HS-5 (cell line): ENCODE results near the gene TDRD12.
"Not testable (repeated sequence)": the region's sequence is repeated elsewhere in the genome, so short reads cannot be mapped to it uniquely, and the experiment has no call there.

ENCODE experiments used
- DNase-seq: peaks from one replicate; pipeline ENCODE4 v3.0.0-alpha.2; 2012; ENCODE audit warnings: low read depth

TDRD12 gene

GRCh38 chr19:32746631-32747196, 27.1 kb downstream of the TDRD12 start:
- not testable (repeated sequence) for DNase-seq

GRCh38 chr19:32748497-32748896, 28.9 kb downstream of the TDRD12 start:
- DNase-seq = no peak

- DNase-seq = no peak
These were observed 29.4 kb downstream of the TDRD12 start for GRCh38 chr19:32748948-32749347.

- DNase-seq = no peak
These were observed 29.8 kb downstream of the TDRD12 start for GRCh38 chr19:32749361-32749760.

- DNase-seq = no peak
These were observed 31.0 kb downstream of the TDRD12 start for GRCh38 chr19:32750441-32751055.

- no peak for DNase-seq
These were observed 31.5 kb downstream of the TDRD12 start for GRCh38 chr19:32751066-32751465.

GRCh38 chr19:32757189-32757588, 37.6 kb downstream of the TDRD12 start:
- no peak for DNase-seq

GRCh38 chr19:32765365-32765764, 45.8 kb downstream of the TDRD12 start:
- not testable (repeated sequence) for DNase-seq

GRCh38 chr19:32767951-32768679, 48.5 kb downstream of the TDRD12 start:
- no peak for DNase-seq

- no peak for DNase-seq
These were observed 52.0 kb downstream of the TDRD12 start for GRCh38 chr19:32771596-32771995.

- no peak for DNase-seq
These were observed 53.6 kb downstream of the TDRD12 start for GRCh38 chr19:32773126-32773525.

- no peak for DNase-seq
These were observed 59.5 kb downstream of the TDRD12 start for GRCh38 chr19:32779082-32779481.

- no peak for DNase-seq
These were observed 61.7 kb downstream of the TDRD12 start for GRCh38 chr19:32781280-32781679.

- not testable (repeated sequence) for DNase-seq
These were observed 62.5 kb downstream of the TDRD12 start for GRCh38 chr19:32782089-32782488.

GRCh38 chr19:32787161-32787813, 67.7 kb downstream of the TDRD12 start:
- DNase-seq = not testable (repeated sequence)

GRCh38 chr19:32787895-32788294, 68.3 kb downstream of the TDRD12 start:
- not testable (repeated sequence) for DNase-seq

- no peak for DNase-seq
These were observed 69.9 kb downstream of the TDRD12 start for GRCh38 chr19:32789429-32789828.

GRCh38 chr19:32798201-32798600, 78.6 kb downstream of the TDRD12 start:
- DNase-seq = no peak

GRCh38 chr19:32800191-32800590, 80.6 kb downstream of the TDRD12 start:
- no peak for DNase-seq

- DNase-seq = no peak
These were observed 81.2 kb downstream of the TDRD12 start for GRCh38 chr19:32800754-32801153.

GRCh38 chr19:32802840-32803239, 83.3 kb downstream of the TDRD12 start:
- DNase-seq = no peak

GRCh38 chr19:32808236-32808635, 88.7 kb downstream of the TDRD12 start:
- DNase-seq = no peak

- no peak for DNase-seq
These were observed 89.7 kb downstream of the TDRD12 start for GRCh38 chr19:32809254-32809653.
